ENCODE data around the gene ASXL3. TPM values are rescaled to one million over a fixed set of nuclear protein-coding genes. Genes with fewer than 3 reads are reported as not detected.

The ASXL3 gene
- total RNA-seq, 1 donor from 2014 or later, result 6.1 TPM

DNA sequence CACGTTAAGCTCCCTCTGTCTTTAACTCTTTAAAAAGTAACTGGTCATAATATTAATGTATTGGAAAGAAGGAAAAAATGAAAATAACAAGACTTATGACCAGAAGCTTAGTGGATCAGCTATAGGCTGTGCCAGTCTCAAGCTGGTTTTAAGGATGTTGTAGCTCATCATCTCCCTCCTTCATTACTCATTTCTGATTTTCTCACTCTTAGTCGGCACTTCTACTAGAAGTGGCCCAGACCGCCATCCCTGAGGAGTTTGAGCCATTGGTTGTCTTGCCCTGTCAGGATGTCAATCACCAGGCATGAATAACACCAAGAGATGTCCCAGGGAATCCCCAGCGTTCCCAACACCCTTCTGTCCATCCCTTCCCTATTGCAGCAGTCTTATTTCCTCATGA is 151.5 kb downstream of the ASXL3 start:
- no peak for DNase-seq

DNA sequence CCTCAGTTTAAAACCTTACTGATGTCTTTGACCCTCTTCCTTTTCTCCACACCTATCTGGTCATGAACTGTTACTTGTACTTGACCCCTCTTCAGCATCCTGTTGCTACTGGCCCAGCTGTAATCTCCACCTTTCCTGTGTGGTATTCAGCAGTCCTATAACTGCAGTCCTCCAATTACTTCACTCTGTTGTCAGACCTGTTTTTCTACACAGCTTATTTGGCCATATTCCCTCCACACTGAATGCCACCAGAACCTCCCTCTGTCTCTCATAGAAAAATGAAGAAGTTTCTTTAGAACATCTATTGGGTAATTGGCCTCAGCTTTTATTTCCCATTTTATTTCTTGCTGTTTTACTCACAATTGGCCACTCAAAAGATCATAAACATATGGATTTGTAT is 155.4 kb downstream of the ASXL3 start:
- DNase-seq, result no peak

GRCh38 chr18:33735428-33735827 is 157.4 kb downstream of the ASXL3 start:
- no peak for DNase-seq

DNA sequence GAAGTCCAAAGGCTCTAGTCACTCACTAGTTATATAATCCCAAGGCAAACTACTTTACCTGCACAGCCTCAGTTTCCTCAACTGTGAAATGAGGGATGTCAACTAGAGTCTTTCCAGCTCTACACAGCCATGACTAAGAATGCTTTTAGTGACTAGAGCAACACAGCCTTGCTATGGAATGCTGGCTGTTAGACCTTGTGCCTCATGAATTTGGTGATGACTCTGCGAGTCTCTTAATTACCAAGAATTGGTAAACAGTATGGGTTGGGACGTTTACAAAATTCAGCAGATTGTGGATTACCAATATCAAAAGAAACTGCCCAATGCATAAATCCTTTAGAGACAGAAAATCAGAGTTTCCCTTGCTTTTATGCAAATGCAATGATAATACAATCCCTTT is 163.7 kb downstream of the ASXL3 start:
- no peak for DNase-seq

DNA sequence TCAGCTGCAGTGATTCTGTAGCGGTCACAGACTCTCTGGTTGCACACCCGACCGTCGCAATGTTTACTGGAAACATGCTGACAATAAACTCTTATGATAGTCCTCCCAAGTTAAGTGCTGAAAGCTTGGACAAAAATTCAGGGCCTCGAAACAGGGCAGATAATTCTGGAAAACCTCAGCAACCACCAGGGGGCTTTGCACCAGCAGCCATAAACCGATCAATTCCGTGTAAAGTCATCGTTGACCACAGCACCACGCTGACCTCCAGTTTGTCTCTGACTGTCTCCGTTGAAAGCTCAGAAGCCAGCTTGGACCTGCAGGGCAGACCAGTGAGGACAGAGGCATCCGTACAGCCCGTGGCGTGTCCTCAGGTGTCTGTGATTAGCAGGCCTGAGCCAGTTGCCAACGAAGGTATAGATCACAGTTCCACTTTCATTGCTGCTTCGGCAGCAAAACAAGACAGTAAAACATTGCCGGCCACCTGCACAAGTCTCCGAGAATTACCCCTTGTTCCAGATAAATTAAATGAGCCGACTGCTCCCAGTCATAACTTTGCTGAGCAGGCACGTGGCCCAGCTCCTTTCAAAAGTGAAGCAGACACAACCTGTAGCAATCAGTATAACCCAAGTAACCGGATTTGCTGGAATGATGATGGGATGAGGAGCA is 166.1 kb downstream of the ASXL3 start:
- DNase-seq, result no peak

GRCh38 chr18:33745151-33745795 is 167.3 kb downstream of the ASXL3 start:
- no peak for DNase-seq

DNA sequence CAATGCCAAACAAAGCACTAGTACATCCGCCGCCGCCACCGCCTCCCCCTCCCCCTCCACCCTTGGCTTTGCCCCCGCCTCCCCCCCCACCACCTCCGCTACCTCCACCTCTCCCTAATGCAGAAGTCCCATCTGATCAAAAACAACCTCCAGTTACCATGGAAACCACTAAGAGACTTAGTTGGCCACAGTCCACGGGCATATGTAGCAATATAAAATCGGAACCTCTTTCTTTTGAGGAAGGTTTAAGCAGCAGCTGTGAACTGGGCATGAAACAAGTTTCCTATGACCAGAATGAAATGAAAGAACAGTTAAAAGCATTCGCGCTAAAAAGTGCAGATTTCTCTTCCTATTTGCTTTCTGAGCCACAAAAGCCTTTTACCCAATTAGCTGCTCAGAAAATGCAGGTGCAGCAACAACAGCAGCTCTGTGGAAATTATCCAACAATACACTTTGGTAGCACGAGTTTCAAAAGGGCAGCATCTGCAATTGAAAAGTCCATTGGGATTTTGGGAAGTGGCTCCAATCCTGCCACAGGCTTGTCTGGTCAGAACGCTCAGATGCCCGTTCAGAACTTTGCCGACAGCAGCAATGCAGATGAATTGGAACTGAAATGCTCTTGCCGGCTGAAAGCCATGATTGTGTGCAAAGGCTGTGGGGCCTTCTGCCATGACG is 168.0 kb downstream of the ASXL3 start:
- no peak for DNase-seq

GRCh38 chr18:33749834-33750233 is 171.8 kb downstream of the ASXL3 start:
- no peak for DNase-seq

DNA sequence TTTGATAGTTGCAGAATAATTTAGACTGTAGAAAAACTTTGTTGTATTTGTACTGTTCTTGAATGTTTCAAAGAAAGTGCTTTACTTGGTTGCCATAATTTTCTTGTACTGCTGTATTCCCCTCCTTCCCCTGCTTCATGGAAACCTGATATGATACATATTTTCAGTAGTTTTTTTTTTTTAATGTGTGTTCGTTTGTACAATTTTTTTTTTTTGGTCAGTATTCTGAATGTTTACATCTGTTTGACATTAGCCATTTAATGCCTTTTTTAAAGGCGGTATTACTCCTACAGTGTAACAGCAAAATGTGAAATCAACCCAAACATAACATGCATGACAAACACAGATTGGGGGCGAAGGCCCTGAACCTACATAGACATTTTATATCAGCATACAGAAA is 172.3 kb downstream of the ASXL3 start:
- peak; percentile 30 for DNase-seq

- DNase-seq, result no peak
Observed at GRCh38 chr18:33751613-33752221, 173.7 kb downstream of the ASXL3 start.

GRCh38 chr18:33755391-33755790 is 177.4 kb downstream of the ASXL3 start:
- no peak for DNase-seq

- DNase-seq, result peak; percentile 55
Observed at GRCh38 chr18:33755931-33756560, 178.0 kb downstream of the ASXL3 start.

- no peak for DNase-seq
Observed at GRCh38 chr18:33757037-33757436, 179.0 kb downstream of the ASXL3 start.

DNA sequence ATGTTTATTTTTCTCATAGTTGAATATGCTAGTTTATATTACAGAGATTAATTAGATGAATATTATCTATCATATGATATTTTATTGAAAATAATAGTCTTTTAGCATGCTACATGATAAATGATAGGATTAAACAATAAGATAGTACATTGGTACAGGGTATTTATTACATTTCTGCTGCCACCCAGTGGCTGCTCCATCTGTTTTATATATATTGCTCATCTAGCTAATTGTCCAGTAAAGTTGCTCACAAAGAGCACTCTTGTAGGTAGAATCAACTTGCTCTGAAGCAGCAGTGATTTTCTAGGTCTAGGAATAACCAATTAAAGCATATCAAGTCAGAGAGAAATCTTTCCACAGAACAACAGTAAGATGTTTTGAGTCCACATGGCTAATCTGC is 183.3 kb downstream of the ASXL3 start:
- DNase-seq, result no peak

GRCh38 chr18:33781429-33781828 is 203.4 kb downstream of the ASXL3 start:
- DNase-seq, result no peak

Other genes with a start within 250 kb of the ASXL3 start
- gene CCDC178, start 137.5 kb upstream of the ASXL3 start, total RNA-seq, result 0.99 TPM